HG03103 (cell line): Measurements from ENCODE around the gene SSUH2.
"Not testable (repeated sequence)": the region's sequence is repeated elsewhere in the genome, so short reads cannot be mapped to it uniquely, and the experiment has no call there.

ENCODE experiments used
- ATAC-seq: cut with Tn5 transposase; IDR thresholded peaks from one replicate; pipeline ENCODE4 v1.9.1; 2021; ENCODE audit warnings: low read depth; ENCODE audit not compliant: unreplicated experiment

The SSUH2 gene

GRCh38 chr3:8644748-8645390, at the start of gene SSUH2:
TSS of gene SSUH2 (minus strand) at chr3:8644798. CDS start at chr3:8644758, 40 bp downstream.
- no peak for ATAC-seq

- ATAC-seq, result not testable (repeated sequence)
Measured at GRCh38 chr3:8691295-8691694, 46.7 kb upstream of the SSUH2 start.

- not testable (repeated sequence) for ATAC-seq
Measured at GRCh38 chr3:8684992-8685391, 40.4 kb upstream of the SSUH2 start.

- not testable (repeated sequence) for ATAC-seq
Measured at GRCh38 chr3:8682850-8683574, 38.4 kb upstream of the SSUH2 start.

GRCh38 chr3:8681881-8682538, 37.4 kb upstream of the SSUH2 start:
- ATAC-seq, result not testable (repeated sequence)

GRCh38 chr3:8681349-8681748, 36.8 kb upstream of the SSUH2 start:
- ATAC-seq, result no peak

GRCh38 chr3:8679817-8680553, 35.4 kb upstream of the SSUH2 start:
- not testable (repeated sequence) for ATAC-seq

- no peak for ATAC-seq
Measured at GRCh38 chr3:8678751-8679150, 34.2 kb upstream of the SSUH2 start.

- not testable (repeated sequence) for ATAC-seq
Measured at GRCh38 chr3:8677258-8677657, 32.7 kb upstream of the SSUH2 start.

GRCh38 chr3:8675591-8675990, 31.0 kb upstream of the SSUH2 start:
- not testable (repeated sequence) for ATAC-seq

- no peak for ATAC-seq
Measured at GRCh38 chr3:8673083-8673737, 28.6 kb upstream of the SSUH2 start.

GRCh38 chr3:8669019-8669418, 24.4 kb upstream of the SSUH2 start:
- ATAC-seq, result no peak

GRCh38 chr3:8668216-8668615, 23.6 kb upstream of the SSUH2 start:
- no peak for ATAC-seq

- no peak for ATAC-seq
Measured at GRCh38 chr3:8667463-8668091, 23.0 kb upstream of the SSUH2 start.

- peak; percentile 76 for ATAC-seq
Measured at GRCh38 chr3:8665407-8665896, 20.9 kb upstream of the SSUH2 start.

GRCh38 chr3:8663177-8664061, 18.8 kb upstream of the SSUH2 start:
- peak; percentile 33 for ATAC-seq

- ATAC-seq, result no peak
Measured at GRCh38 chr3:8662594-8662993, 18.0 kb upstream of the SSUH2 start.

GRCh38 chr3:8660175-8661118, 15.8 kb upstream of the SSUH2 start:
- ATAC-seq, result no peak
